ENCODE measurements around the gene MAP3K10. TPM values are rescaled to one million over a fixed set of nuclear protein-coding genes. Genes with fewer than 3 reads are reported as not detected.

Gene MAP3K10
- total RNA-seq, 1 donor = 8.3 TPM

DNA sequence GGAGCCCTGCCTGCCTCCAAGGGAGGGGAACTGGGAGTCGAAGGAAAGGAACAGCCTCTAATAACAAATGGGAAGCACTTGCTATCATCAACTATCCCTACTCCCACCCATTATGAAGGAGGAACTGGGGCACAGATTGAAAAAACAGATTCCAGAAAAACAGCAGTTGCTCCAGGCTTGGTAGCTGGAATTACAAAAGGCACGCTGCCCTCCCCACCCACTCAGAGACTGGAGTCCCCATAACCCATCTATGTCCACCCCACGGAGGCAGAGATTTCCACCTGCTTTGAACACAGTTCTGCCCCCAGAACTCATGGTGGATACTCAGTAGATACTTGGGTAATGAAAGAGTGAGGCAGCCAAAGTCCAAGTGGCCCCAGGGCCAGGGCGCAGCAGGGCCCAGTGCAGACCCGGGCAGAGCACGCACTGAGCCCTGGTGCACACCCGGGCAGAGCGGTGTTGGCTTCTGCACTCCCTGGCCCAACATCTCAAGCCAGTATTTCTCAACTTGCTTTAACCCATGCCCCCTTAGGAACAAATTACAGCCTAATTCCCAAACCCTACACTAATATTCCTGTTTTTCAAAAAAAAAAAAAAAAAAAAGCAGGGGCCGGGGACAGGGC, 54.4 kb downstream of the MAP3K10 start:
- no peak for DNase-seq (ENCODE audit: low read depth in 2 of 3, low spot score in 2 of 3)

DNA sequence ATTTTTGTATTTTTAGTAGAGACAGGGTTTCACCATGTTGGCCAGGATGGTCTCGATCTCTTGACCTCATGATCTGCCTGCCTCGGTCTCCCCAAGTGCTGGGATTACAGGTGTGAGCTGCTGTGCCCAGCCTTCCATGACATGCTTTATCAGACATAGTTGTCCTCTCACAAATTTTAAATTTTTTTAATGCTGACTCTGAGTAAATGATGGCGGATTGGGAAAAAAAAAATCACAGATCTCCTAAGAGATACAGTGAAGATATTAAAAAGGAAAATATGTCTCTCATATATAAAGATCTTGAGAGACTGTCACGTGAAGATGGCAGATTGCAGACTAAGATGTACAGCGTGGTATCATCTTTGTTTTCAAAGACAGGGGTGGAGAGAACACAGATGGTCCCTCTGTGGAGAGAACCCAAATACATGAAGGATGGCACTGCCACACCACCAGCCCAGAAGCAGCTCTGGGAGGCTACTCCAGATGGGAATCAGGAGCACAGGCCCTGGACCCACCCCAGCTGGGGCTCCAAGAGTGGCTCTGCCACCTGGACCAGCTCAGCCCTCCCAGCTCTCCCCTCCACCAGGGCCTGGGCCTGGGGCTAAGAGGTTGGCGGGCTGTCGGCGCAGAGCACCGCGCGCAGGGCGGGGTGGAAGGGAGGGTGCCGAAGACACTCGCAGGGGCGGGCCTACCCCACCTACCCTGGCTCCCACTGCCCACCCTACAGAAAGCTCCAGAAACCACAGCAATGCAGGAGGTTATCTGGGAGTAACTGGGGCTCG, 55.3 kb downstream of the MAP3K10 start:
- DNase-seq (ENCODE audit: low read depth in 2 of 3, low spot score in 2 of 3) = no peak

DNA sequence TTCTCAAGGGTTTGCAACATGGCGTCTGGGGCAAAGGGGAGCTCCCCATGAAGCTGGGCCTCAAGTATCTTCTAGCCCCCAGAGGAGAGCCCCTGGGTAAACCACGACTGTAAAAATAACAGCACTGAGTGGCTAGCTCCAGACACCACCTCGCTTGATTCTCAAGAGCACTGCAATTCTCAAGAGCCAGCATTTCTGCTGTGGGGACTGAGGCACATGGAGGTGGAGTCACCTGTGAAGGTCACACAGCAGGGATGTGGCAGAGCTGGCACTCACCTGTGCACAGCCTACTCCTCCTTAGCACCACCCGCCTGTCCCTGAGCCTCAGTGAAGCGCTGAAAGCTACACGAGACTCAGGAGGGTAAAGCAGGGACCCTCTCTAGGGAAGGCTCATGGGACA, 56.0 kb downstream of the MAP3K10 start:
- DNase-seq (ENCODE audit: low read depth in 2 of 3, low spot score in 2 of 3) = no peak

DNA sequence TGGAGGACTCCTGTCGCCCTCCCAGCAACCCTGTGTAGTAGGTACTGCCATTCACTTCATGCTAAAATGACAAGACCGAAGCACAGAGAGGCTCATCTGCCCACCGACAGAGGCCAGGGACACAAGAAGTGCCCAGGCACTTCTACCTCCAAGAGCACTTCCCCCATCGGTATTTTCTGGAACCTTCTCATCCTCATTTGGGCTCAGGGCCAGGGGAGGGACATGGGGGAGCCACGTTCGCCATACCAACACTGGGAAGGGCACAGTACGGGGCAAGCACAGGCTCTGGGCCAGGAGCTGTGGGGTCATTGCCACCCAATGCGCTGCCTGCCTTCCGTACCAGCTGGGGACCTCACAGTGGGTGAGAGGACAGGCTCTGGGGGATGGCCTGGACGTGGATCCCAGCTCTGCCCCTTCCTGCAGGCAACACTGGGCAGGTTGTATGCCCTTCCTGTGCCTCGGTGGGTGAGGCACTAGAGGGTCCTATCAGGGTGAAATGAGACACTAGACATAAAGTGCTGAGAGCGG, 56.6 kb downstream of the MAP3K10 start:
- DNase-seq (ENCODE audit: low read depth in 2 of 3, low spot score in 2 of 3) = no peak

DNA sequence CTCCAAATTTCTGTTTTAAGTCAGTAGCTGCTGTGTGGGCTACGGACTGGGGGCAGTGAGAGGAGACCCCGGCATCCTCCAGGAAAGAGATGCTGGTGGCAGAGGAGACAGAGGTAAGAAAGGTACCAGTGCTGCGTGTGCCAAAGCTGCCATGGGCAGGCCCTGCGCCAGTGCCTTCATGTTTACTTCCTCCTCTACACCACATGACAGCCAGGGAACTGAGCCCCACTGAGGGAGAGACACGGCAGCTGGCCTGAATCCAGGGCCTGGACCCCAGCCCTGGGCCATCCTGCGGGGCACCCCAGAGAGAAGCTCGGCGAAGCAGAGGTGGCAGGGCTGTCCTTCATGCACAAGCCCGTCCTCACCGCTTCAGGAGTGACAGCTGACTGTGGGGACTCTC, 58.0 kb downstream of the MAP3K10 start:
- no peak for DNase-seq (ENCODE audit: low read depth in 2 of 3, low spot score in 2 of 3)

DNA sequence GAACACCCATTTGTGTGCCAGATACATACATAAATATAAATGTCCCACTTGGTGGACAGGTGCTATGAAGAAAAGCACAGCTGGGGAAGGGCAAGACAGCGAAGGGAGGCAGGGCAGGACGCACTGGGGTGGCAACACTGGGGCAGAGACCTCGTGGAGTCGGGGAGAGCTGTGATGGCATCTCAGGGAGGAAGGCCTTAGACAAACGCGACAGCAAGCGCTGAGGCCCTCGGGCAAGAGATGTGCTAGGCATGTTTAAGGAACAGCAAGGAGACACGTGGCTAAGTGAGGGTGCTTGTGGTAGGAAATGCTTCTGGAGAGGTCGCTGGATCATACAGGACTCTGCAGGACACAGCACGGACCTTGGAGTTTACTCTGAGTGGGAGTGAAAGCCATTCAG, 58.6 kb downstream of the MAP3K10 start:
- DNase-seq (ENCODE audit: low read depth in 2 of 3, low spot score in 2 of 3) = no peak

DNA sequence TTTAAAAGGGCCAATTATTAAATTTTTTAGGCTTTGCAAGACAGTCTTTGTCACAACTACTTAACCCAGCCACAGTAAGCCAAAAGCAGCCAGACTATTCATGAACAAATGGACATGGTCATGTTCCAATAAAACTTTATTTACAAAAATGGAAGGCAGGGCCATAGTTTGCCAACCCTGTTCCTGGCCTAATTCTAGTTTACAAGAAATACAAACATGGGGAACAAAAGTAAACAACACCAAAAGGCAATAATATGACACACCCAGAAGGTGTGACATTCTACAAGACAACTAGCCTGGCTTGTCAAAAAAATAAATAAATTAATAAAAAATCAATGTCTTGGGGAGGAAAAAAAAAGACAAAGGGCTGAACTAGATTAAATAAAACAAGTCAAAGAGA, 60.0 kb downstream of the MAP3K10 start:
- DNase-seq (ENCODE audit: low read depth in 2 of 3, low spot score in 2 of 3) = no peak

DNA sequence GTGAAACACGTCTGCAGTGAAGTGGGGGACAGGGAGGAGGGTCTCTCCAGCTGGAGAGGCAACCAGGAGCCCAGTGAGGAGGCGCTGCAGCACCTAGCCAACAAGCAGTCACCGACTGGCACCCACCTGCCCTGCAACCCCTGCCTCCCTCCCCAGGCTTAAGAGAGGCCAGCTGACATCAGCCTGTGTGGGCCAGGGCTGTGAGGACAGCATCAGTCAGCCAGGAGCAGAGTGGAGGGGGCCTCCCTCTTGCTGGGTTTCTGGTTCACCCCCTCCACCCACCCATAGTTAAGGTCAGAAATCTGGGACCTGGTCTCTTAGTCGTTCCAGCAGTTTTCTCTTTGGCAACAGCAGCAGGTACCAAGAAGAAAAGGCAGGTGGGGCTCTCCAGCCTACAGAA, 60.8 kb downstream of the MAP3K10 start:
- DNase-seq (ENCODE audit: low read depth in 2 of 3, low spot score in 2 of 3) = no peak

DNA sequence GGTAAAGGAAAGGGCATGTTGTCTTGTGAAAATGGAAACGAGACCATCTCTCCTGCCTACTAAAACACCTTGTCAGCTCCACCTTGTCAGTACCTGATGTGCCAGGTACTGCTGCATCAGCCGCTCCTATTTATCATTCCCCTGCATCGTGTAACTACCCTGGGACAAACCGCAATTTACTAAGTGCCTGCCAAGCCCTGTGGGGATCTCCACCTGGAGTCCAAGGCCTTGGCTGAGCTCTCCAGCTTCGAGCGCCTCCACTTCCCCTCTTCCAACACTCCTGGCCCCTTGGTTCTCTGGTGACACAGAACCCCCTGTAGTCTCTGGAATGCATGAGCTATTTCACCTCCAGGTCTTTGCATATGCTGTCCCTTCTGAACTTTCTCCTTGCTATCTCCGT, 61.2 kb downstream of the MAP3K10 start:
- DNase-seq (ENCODE audit: low read depth in 2 of 3, low spot score in 2 of 3) = no peak

DNA sequence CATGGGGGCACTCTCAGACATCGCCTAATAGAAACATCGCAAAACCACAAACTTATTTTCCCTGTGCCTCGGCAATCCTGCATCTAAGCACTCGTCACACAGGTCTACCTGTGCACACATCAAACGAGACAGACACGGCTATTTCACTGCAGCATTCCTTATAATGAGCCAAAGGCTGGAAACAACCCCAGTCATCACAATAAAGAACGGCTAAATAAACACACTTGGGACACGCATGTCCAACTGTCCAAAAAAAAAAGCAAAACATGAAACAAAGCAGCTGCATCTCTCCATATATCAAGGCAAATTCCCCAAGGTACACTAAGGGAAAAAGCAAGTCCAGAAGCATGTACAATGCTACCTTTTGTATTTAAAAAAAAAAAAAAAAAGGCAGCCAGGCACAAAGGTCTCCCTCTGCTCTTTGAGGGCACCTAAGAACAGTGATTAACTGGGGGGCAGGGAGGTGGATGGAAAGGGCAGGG, 62.4 kb downstream of the MAP3K10 start:
- no peak for DNase-seq (ENCODE audit: low read depth in 2 of 3, low spot score in 2 of 3)

DNA sequence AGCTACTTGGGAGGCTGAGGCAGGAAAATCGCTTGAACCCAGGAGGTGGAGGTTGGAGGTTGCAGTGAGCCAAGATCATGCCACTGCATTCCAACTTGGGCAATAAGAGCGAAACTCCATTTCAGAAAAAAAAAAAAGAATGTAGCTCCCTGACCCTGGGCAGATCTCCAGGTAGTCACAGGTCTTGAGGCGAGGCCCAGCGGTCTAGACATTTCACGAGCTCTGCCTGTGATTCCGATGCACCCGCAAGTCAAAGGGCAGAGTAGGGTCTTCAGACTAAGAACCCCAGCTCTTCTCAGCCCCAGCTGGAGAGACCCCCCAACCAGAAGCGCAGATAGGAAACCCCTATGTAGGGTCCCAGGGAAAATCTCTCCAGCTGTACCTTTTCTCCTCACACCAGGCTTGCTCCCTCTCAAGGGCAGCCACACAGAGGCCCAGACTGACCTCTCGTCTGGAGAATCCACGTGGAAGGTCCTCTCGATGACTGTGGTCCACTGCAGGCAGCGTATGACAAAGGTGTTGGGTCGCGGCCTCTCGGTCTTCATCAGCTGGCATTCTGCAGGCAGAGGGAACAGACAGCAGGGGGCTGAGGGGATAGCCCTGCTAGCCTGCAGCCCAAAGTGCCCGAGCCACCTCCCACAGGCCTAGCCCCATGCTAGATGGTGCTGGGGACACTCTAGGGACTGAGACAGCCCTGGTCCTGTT, 63.6 kb downstream of the MAP3K10 start:
- DNase-seq (ENCODE audit: low read depth in 2 of 3, low spot score in 2 of 3) = no peak

DNA sequence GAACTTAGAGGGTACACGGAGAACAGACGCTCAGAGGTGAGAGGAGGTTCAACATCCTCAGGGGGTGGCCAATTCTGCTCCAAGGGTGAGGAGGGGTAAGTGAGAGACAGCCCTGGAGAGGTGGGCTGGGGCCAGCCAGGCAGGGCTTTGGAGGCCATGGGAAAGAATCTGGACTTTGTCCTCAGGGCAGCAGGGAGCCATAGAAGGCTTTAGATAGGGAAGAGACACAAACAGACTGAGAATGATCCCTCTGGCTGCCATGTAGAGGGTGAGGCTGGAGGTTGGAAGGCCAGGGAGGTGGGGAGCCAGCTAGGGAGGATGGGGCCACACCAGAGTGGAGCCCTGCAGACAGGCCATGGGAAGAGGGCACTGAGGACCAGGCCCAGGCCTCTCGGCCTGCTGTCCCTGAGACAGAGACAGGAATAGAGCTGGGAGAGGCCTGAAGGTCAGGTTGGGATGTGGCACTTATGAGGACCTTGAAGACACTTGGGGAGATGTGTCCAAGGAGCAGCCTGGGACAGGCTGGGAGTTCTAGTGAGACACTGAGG, 64.5 kb downstream of the MAP3K10 start:
- DNase-seq (ENCODE audit: low read depth in 2 of 3, low spot score in 2 of 3) = no peak

DNA sequence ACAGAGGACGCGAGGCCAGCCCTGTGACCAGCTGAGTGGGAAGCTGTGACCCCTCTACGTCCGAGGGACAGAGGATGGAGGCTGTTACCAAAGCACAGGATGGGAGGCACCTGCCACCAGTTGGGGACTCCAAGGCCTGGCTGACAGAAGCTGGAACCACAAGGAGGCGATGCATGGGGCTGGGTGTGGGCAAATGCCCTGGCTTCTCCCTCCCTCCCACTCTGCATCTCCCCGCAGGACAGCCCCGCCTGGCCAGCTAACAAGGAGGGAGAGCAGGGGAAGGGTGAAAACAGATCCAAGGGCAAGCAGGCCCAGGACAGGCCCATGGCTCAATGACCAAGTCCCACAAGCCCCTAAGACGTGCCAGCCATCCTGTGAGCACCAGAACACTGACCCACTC, 65.3 kb downstream of the MAP3K10 start:
- DNase-seq (ENCODE audit: low read depth in 2 of 3, low spot score in 2 of 3) = no peak

DNA sequence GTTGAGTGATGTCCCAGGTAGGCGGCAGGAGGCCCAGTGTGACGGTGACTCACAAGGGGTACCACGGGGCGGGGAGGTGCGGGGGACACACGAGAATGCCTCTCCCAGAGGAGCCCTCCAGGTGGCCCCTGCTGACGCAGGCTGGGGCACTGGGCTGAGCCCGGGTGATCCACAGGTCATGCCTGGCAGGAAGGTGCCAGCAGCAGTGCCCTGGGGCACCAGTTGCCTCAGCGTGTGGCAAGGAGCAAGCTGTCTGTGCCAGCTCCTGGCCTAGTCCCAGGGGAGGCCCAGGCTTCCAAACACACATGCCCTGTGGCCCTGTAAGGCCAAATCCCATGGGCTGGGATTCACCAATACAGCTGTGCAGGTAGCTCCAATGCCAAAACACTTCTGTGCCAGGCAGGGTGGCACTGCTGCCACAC, 65.9 kb downstream of the MAP3K10 start:
- DNase-seq (ENCODE audit: low read depth in 2 of 3, low spot score in 2 of 3) = no peak

DNA sequence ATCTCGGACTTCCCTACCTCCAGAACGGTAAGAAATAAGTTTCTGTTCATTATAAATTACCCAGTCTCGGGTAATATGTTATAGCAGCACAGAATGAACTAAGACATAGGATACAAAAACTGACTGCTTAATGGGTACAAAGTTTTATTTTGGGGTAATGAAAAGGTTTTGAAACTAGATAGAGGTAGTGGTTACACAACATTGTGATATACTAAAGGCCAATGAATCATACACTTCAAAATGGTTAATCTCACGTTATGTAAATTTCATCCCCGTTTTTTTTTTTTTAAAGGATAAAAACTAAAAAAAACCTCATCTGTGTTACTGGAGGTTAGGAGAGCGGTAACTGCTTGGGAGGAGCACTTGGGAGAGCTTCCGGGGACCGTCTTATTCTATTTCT, 70.4 kb downstream of the MAP3K10 start:
- no peak for DNase-seq (ENCODE audit: low read depth in 2 of 3, low spot score in 2 of 3)

DNA sequence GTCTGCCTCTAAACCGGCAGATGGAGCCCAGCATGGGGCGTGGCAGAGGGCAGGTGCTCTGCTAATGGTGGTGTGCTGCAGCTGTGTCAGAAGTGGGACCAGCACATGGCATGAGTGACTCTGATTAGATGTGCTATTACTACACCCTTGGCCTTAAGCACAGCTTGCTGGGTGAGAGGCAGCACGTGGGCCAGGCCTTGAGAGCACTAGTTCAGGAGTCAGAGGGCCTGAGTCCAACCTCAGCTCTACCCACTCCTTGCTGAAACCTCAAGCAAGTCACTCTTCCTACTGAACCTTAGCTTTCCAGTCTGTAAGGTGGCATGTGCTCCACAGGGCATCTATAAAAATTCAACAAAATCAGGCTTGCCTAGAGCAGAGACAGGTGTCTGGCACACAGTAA, 71.2 kb downstream of the MAP3K10 start:
- no peak for DNase-seq (ENCODE audit: low read depth in 2 of 3, low spot score in 2 of 3)

DNA sequence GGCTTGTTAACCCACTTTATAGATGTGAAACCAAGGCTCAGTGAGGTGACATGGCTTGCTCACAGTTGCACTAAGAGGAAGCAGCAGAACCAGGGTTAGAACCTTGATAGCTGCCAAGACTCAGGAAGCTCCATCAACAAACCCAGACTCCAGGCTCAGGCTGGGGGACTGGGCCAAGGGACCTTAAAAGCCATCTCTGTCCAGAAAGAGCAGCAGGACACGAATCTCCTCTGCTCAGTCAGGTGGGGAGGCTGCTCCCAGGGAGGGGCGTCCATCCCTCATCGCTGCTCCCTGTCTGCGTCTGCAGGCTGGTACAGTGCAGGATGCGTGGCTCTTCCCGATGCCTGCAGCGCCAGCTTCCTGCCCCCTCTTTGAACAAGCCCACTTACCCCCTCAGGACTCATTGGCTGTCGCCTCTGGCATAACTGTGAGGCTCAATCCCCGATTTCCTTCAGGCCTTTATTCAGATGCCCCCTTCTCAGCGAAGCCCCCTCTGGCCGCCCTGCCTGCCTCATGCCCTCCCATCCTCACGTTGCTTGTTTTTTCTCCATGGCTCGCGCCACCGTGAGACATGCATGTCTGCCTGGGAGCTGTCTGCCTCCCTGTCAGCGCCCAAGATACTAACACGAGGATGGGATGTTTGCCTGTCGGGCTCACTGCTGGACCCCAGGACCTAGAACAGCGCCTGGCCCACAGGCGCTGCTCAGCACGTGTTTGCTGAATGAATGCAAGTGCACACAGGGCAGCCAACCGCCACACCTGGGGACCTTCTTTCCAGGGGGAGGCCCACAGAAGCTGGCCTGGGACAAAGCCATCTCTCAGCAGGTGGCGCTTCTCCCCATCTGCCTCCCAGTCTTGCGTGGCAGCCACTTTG, 72.5 kb downstream of the MAP3K10 start:
- no peak for DNase-seq (ENCODE audit: low read depth in 2 of 3, low spot score in 2 of 3)

DNA sequence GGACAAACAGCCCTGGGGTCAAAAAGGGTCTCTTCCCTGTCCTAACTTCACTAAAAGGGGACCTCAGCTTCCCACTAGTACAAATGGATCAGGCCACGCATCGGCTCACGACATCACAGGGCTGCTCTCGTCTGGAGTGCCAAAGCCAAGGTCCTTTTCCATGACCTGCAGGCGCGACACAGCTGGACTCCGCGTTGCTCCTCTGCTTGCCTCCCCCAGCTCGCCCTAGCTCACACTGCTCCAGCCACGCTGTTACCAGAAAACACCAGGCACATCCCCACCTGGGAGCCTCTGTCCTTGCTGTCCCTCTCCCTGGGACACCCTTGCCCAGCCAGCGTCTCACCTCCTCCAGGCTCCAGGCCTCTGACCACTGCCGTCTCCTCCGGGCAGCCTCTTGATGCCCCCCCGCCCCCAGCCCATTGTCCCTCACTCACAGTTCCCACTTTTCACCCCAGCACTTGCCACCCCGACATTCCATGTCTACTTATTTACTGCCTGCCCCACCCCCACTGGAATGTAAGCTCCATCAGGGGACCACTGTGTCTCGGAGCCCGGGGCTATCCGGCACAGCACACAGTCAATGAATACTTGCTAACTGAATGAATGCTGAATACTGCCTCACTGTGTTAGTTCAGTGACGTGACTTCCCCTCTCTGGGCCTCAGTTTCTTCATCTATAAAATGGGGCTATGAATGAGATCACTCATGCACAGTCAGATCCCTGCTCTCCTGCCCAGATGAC, 73.3 kb downstream of the MAP3K10 start:
- no peak for DNase-seq (ENCODE audit: low read depth in 2 of 3, low spot score in 2 of 3)
